ENCODE data around the gene MMP19. TPM values are rescaled to one million over a fixed set of nuclear protein-coding genes. Genes with fewer than 3 reads are reported as not detected.

The MMP19 gene
- total RNA-seq, 1 donor from 2014 or later, result 18.2 TPM

- no peak for DNase-seq
Observed at GRCh38 chr12:55812088-55812487, 30.6 kb downstream of the MMP19 start.

GRCh38 chr12:55809274-55809673 lies 33.5 kb downstream of the MMP19 start:
- DNase-seq, result no peak

GRCh38 chr12:55806982-55807381 lies 35.8 kb downstream of the MMP19 start:
- DNase-seq, result no peak

- DNase-seq, result no peak
Observed at GRCh38 chr12:55797550-55797949, 45.2 kb downstream of the MMP19 start.

GRCh38 chr12:55797068-55797467 lies 45.7 kb downstream of the MMP19 start:
- DNase-seq, result peak; percentile 24

GRCh38 chr12:55795950-55796349 lies 46.8 kb downstream of the MMP19 start:
- no peak for DNase-seq

- no peak for DNase-seq
Observed at GRCh38 chr12:55789893-55790292, 52.8 kb downstream of the MMP19 start.

GRCh38 chr12:55789171-55789570 lies 53.6 kb downstream of the MMP19 start:
- DNase-seq, result no peak

GRCh38 chr12:55788546-55788945 lies 54.2 kb downstream of the MMP19 start:
- no peak for DNase-seq

Other genes with a start within 250 kb of the MMP19 start
- not detected for gene OR10P1, start 206.0 kb downstream of the MMP19 start, total RNA-seq
- 87.4 TPM for gene ITGA7, start 135.0 kb downstream of the MMP19 start, total RNA-seq
- 47.4 TPM for gene BLOC1S1, start 126.9 kb downstream of the MMP19 start, total RNA-seq
- gene RDH5, start 122.5 kb downstream of the MMP19 start, total RNA-seq, result 11.7 TPM
- gene CD63, start 113.9 kb downstream of the MMP19 start, total RNA-seq, result 586 TPM
- 3.0 TPM for gene GDF11, start 99.8 kb downstream of the MMP19 start, total RNA-seq
- gene SARNP, start 25.2 kb downstream of the MMP19 start, total RNA-seq, result 57.3 TPM
- 13.3 TPM for gene ORMDL2, start 24.9 kb downstream of the MMP19 start, total RNA-seq
- 19.5 TPM for gene DNAJC14, start 13.3 kb downstream of the MMP19 start, total RNA-seq
- 21.0 TPM for gene PYM1, start 85.0 kb upstream of the MMP19 start, total RNA-seq
- 41.4 TPM for gene DGKA, start 88.2 kb upstream of the MMP19 start, total RNA-seq
- 19.8 TPM for gene PMEL, start 123.1 kb upstream of the MMP19 start, total RNA-seq
- gene CDK2, start 123.9 kb upstream of the MMP19 start, total RNA-seq, result 25.7 TPM
- 51.4 TPM for gene RAB5B, start 131.1 kb upstream of the MMP19 start, total RNA-seq
- gene SUOX, start 154.3 kb upstream of the MMP19 start, total RNA-seq, result 6.8 TPM
- gene IKZF4, start 178.1 kb upstream of the MMP19 start, total RNA-seq, result 2.0 TPM
- 200 TPM for gene RPS26, start 199.0 kb upstream of the MMP19 start, total RNA-seq
- gene ERBB3, start 237.2 kb upstream of the MMP19 start, total RNA-seq, result 69.5 TPM